GM21529 (cell line): Measurements from ENCODE around the gene ZMYND8.
"Not testable (repeated sequence)": the region's sequence is repeated elsewhere in the genome, so short reads cannot be mapped to it uniquely, and the experiment has no call there.

Experiments used
- ATAC-seq: cut with Tn5 transposase; IDR thresholded peaks from one replicate; pipeline ENCODE4 v1.9.1; 2021; ENCODE audit not compliant: unreplicated experiment

The ZMYND8 gene

GRCh38 chr20:47311211-47311610, 45.3 kb downstream of the ZMYND8 start:
- no peak for ATAC-seq

DNA sequence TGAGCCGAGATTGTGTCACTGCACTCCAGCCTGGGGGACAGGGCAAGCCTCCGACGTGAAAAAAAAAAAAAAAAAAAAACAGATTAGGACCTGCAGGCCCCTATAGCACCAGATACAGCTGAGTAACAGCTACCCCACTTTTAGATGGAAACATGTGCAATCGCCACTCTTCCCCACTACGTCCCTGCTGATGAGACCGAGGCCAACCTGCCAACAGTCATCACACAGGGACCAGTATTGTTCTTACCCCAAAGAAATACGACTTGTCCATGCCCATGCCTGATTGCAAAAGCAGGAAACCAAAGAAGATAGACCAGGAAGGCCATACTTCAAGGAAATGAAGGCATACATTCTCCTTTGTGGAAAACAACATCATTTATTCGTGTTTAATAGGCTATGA, 45.8 kb downstream of the ZMYND8 start:
- no peak for ATAC-seq

GRCh38 chr20:47309806-47310426, 46.6 kb downstream of the ZMYND8 start:
- no peak for ATAC-seq

DNA sequence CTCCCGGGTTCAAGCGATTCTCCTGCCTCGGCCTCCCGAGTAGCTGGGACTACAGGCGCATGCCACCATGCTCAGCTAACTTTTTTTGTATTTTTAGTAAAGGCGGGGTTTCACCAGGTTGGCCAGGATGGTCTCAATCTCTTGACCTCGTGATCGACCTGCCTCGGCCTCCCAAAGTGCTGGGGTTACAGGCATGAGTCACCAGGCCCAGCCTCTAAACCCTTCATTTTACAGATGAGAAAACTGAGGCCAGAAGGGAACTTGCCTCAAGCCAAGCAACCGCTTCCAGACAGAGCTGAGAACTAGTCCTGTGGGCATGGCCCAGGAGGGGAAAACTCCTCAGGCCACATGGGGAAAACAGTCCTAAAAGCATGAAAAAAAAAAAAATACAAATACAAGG, 47.1 kb downstream of the ZMYND8 start:
- ATAC-seq, result no peak

DNA sequence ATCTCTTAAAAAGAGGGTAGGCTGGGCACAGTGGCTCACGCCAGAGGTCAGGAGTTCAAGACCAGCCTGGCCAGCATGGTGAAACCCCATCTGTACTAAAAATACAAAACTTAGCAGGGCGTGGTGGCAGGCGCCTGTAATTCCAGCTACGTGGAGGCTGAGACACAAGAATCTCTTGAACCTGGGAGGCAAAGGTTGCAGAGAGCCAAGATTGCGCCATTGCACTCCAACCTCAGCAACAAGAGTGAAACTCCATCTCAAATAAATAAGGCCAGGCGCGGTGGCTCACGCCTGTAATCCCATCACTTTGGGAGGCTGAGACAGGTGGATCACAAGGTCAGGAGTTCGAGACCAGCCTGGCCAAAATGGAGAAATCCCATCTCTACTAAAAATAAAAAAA, 48.9 kb downstream of the ZMYND8 start:
- not testable (repeated sequence) for ATAC-seq

- no peak for ATAC-seq
These were observed 49.6 kb downstream of the ZMYND8 start for GRCh38 chr20:47306755-47307370.

DNA sequence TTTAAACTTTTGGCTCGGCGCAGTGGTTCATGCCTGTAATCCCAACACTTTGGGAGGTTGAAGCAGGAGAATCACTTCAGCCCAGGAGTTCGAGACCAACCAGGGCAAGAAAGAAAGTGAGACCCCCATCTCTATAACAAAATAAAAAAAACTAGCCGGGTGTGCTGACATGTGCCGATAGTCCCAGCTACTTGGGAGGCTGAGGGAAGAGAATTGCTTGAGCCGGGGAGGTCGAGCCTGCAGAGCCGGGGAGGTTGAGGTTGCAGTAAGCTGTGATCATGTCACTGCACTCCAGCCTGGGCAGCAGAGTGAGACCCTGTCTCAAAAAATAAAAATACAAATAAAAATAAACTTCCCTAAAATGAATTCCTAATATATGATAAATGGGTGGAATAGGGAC, 50.4 kb downstream of the ZMYND8 start:
- ATAC-seq, result no peak

GRCh38 chr20:47305667-47306066, 50.8 kb downstream of the ZMYND8 start:
- no peak for ATAC-seq

DNA sequence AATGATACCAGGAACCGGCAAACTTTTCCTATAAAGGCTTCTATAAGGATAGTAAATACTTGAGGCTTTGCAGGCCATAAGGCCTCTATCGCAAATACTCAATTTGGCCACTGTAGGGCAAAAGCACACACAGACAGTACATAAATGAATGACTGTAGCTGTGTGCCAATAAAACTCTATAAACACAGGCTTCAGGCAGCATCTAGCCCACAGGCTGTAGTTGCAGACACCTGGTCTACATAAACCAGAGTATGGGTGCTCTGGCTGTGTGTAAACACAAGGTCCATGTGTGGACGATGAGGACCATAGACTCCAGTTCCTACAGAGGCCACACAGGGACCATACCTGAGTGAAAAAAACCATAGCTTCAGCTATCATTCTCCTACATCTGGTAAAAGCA, 52.2 kb downstream of the ZMYND8 start:
- ATAC-seq, result no peak

- ATAC-seq, result no peak
These were observed 52.8 kb downstream of the ZMYND8 start for GRCh38 chr20:47303736-47304135.

DNA sequence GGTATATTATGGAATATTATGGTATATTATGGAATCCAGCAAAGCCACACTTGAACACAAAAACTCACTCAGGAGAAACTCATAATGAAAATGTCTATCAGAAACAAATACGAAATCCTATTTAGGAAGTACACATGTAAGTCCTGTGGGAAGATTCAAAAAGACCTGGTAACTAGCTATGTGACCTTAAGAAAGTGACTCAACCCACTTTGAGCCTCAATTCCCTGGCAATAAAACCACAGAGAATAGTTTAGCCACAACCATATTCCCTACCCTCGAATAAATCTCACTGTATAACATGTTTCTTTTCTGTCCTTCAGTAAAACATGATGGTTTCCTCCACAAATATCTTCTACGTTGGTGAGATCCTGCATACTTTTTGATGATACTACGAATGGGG, 56.4 kb downstream of the ZMYND8 start:
- ATAC-seq, result no peak

DNA sequence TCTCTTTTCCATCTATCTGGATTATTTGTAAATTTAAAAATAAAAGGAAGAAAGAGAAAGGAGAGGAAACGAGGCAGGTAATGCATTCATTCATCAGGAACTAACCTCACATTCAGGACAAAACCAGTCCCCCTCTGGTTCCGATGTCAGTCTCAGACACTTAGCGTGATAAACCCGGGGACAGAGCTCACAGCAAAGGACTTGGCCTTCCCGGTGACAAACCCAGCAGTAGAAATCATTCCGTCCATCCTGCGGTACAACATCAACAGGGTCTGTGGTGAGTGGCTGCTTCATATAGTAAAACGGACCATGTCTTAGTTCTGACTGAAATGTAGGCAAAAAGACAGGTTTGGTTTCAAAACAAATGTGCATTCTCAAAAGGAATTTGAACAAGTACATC, 57.9 kb downstream of the ZMYND8 start:
- ATAC-seq, result no peak

GRCh38 chr20:47297746-47298145, 58.8 kb downstream of the ZMYND8 start:
- no peak for ATAC-seq

GRCh38 chr20:47296950-47297349, 59.5 kb downstream of the ZMYND8 start:
- ATAC-seq, result no peak

DNA sequence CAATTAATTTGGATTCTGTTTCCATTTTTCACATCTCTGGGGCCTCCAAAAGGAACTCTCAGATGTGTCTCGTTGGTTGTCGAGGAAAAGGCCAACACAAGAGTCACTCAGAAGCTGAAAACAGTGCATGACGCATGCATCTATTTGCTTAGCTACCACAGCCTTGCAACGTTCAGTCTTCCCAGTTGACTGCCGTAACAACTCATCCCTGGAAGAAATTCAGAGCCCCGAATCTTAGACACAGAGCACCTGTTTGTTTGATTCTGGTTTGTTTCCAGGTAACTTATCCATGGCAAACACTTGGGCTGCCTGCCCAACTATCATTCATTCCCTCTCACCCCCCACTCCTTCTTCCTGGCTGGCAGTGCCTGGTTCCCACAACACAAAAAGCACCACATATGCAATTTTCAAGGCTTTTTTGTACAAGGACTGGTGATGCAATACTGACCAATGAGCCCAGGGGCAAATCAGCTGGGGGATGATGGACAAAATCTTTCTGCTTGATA, 60.5 kb downstream of the ZMYND8 start:
- no peak for ATAC-seq

GRCh38 chr20:47295129-47295813, 61.2 kb downstream of the ZMYND8 start:
- ATAC-seq, result no peak

- no peak for ATAC-seq
These were observed 62.9 kb downstream of the ZMYND8 start for GRCh38 chr20:47293631-47294030.

GRCh38 chr20:47292581-47292980, 63.9 kb downstream of the ZMYND8 start:
- no peak for ATAC-seq

DNA sequence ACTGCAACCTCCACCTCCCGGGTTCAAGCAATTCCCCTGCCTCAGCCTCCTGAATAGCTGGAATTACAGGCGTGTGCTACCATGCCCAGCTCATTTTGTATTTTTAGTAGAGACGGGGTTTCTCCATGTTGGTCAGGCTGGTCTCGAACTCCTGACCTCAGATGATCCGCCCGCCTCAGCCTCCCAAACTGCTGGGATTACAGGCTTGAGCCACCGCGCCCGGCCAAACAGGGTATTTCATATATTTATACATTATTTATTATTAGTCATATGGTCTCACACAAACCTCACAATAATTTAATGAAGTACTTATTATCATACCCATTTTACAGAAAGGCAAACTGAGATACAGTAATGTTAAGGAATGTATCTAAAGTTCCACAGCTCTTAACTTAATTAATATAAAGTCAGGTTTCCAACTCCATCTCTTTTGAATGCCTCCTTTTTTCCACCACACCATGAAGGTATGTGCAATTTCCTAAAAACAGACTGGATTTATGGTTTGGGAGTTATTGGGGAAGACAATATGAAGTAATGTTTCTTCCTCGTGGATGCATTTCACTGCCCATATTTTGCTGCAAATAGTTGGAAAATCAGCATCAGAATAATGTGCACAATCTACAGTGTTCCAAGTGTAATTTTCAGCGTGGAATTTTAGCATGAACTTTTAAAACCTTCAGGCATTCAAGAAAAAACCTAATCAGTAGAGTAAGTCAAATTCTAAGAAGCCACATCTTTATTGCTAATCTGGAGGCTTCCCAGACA, 65.7 kb downstream of the ZMYND8 start:
- no peak for ATAC-seq

GRCh38 chr20:47290008-47290407, 66.5 kb downstream of the ZMYND8 start:
- ATAC-seq, result no peak

DNA sequence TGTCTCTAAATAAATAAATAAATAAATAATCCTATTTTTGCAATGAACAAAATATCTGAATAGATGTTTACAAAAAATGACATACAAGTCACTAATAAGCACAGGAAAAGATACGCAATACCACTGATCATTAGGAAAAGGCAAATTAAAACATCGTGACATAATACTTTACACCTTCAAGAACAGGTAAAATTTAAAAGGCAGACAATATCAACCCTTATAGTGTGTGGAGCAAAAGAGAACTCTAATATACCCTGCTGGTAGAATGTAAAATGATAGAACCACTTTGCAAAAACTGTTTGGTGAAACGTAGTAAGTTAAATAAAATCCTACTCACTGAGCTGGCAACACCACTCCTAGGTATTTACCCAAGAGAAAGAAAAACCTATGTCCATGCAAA, 67.4 kb downstream of the ZMYND8 start:
- ATAC-seq, result no peak

- not testable (repeated sequence) for ATAC-seq
These were observed 68.0 kb downstream of the ZMYND8 start for GRCh38 chr20:47288530-47288929.
